Measurements from ENCODE around the gene SPPL3. TPM values are rescaled to one million over a fixed set of nuclear protein-coding genes. Genes with fewer than 3 reads are reported as not detected.

The SPPL3 gene
- total and polyA plus RNA-seq, 8 donors = 5.0 to 63.4 (median 18.0) TPM

GRCh38 chr12:120940799-120941198, 36.6 kb upstream of the SPPL3 start:
- Histone ChIP-seq H3K4me3 (no peak overlapping the region), H3K4me1 (peaks cover 0 to 11% (median 2%) of the 10 kb centered on the region in 4 donors), H3K27ac (no peak overlapping the region), H3K27me3 (peaks cover 0 to 13% (median 0%) of the 10 kb centered on the region in 3 donors), H3K9me3 (no peaks in the 10 kb centered on the region), H3K36me3 (no peaks in the 10 kb centered on the region)
- intact Hi-C loops (cut with DNase I; ENCODE audit: low total_unique reads) = no loop called here
- no peak for DNase-seq
- TF ChIP-seq EP300 (IDR thresholded peaks at IDR 0.05) (no peak), POLR2A (IDR thresholded peaks at IDR 0.05) (no peak), POLR2AphosphoS5 (IDR thresholded peaks at IDR 0.05) (no peak)
- TF ChIP-seq, protein P1, sequence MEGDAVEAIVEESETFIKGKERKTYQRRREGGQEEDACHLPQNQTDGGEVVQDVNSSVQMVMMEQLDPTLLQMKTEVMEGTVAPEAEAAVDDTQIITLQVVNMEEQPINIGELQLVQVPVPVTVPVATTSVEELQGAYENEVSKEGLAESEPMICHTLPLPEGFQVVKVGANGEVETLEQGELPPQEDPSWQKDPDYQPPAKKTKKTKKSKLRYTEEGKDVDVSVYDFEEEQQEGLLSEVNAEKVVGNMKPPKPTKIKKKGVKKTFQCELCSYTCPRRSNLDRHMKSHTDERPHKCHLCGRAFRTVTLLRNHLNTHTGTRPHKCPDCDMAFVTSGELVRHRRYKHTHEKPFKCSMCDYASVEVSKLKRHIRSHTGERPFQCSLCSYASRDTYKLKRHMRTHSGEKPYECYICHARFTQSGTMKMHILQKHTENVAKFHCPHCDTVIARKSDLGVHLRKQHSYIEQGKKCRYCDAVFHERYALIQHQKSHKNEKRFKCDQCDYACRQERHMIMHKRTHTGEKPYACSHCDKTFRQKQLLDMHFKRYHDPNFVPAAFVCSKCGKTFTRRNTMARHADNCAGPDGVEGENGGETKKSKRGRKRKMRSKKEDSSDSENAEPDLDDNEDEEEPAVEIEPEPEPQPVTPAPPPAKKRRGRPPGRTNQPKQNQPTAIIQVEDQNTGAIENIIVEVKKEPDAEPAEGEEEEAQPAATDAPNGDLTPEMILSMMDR (IDR thresholded peaks at IDR 0.05) = no peak
- WGBS, 5 donors = 70 to 81% (median 77%) methylated on average over 4 to 5 of the region's 5 CpGs

- peaks cover 0 to 11% (median 2%) of the 10 kb centered on the region in 4 donors for H3K4me1 ChIP-seq
- H3K36me3 ChIP-seq = no peaks in the 10 kb centered on the region
- peaks cover 0 to 13% (median 0%) of the 10 kb centered on the region in 3 donors for H3K27me3 ChIP-seq
- H3K9me3 ChIP-seq = no peaks in the 10 kb centered on the region
- DNase-seq = no peak
- no peak overlapping the region for H3K4me3 ChIP-seq
- no peak overlapping the region for H3K27ac ChIP-seq
- TF ChIP-seq POLR2A (IDR thresholded peaks at IDR 0.05) = no peak
- TF ChIP-seq POLR2AphosphoS5 (IDR thresholded peaks at IDR 0.05) = no peak
- TF ChIP-seq, protein P1 (IDR thresholded peaks at IDR 0.05) = no peak
- no peak for TF ChIP-seq EP300 (IDR thresholded peaks at IDR 0.05)
- intact Hi-C loops (cut with DNase I; ENCODE audit: low total_unique reads) = no loop called here
- 38 to 62% (median 52%) methylated on average over 5 of the region's 5 CpGs for WGBS, 5 donors
Observed at GRCh38 chr12:120940006-120940405, 35.8 kb upstream of the SPPL3 start.

GRCh38 chr12:120939523-120939922, 35.4 kb upstream of the SPPL3 start:
- Histone ChIP-seq H3K27ac (no peak overlapping the region), H3K4me1 (peaks cover 0 to 11% (median 2%) of the 10 kb centered on the region in 4 donors), H3K4me3 (no peak overlapping the region), H3K9me3 (no peaks in the 10 kb centered on the region), H3K27me3 (peaks cover 0 to 13% (median 0%) of the 10 kb centered on the region in 3 donors), H3K36me3 (no peaks in the 10 kb centered on the region)
- TF ChIP-seq POLR2AphosphoS5 (IDR thresholded peaks at IDR 0.05) (no peak), EP300 (IDR thresholded peaks at IDR 0.05) (no peak), POLR2A (IDR thresholded peaks at IDR 0.05) (no peak)
- TF ChIP-seq, protein P1 (IDR thresholded peaks at IDR 0.05) = no peak
- WGBS, 5 donors = 6 to 26% (median 13%) methylated on average over 3 of the region's 3 CpGs
- DNase-seq = peak in 1 of 2 donors; percentile 37
- intact Hi-C loops (cut with DNase I; ENCODE audit: low total_unique reads) = no loop called here

- TF ChIP-seq POLR2AphosphoS5 (IDR thresholded peaks at IDR 0.05) (no peak), EP300 (IDR thresholded peaks at IDR 0.05) (no peak), POLR2A (IDR thresholded peaks at IDR 0.05) (no peak)
- TF ChIP-seq, protein P1 (IDR thresholded peaks at IDR 0.05) = no peak
- no peak for DNase-seq
- Histone ChIP-seq H3K4me3 (no peak overlapping the region), H3K27ac (no peak overlapping the region), H3K36me3 (no peaks in the 10 kb centered on the region), H3K9me3 (no peaks in the 10 kb centered on the region), H3K4me1 (peaks cover 0 to 11% (median 2%) of the 10 kb centered on the region in 4 donors), H3K27me3 (peaks cover 0 to 13% (median 0%) of the 10 kb centered on the region in 3 donors)
- intact Hi-C loops (cut with DNase I; ENCODE audit: low total_unique reads) = no loop called here
- WGBS, 5 donors = 42 to 88% (median 58%) methylated on average over 3 of the region's 3 CpGs
Observed at GRCh38 chr12:120938496-120938895, 34.3 kb upstream of the SPPL3 start.

All from stomach (tissue), 9 donors.